Measurements from ENCODE around the gene THSD7B. TPM values are rescaled to one million over a fixed set of nuclear protein-coding genes. Genes with fewer than 3 reads are reported as not detected.

The THSD7B gene
- total RNA-seq, 1 donor = under 0.01 TPM

- no peaks in the 10 kb centered on the region for H3K4me1 ChIP-seq (ENCODE audit: insufficient read depth, low read length)
- H3K27ac ChIP-seq (ENCODE audit: low read depth, low read length) = no peak overlapping the region
- H4K20me1 ChIP-seq (ENCODE audit: insufficient read depth, low read length) = no peaks in the 10 kb centered on the region
- H3K79me2 ChIP-seq (ENCODE audit: insufficient read depth, low read length) = no peaks in the 10 kb centered on the region
- H3K27me3 ChIP-seq (ENCODE audit: insufficient read depth, low read length) = no peaks in the 10 kb centered on the region
- H2AFZ ChIP-seq (ENCODE audit: low read length) = no peak overlapping the region
- no peak for DNase-seq (ENCODE audit: insufficient read length, low spot score, missing footprints)
- TF ChIP-seq, protein P1, sequence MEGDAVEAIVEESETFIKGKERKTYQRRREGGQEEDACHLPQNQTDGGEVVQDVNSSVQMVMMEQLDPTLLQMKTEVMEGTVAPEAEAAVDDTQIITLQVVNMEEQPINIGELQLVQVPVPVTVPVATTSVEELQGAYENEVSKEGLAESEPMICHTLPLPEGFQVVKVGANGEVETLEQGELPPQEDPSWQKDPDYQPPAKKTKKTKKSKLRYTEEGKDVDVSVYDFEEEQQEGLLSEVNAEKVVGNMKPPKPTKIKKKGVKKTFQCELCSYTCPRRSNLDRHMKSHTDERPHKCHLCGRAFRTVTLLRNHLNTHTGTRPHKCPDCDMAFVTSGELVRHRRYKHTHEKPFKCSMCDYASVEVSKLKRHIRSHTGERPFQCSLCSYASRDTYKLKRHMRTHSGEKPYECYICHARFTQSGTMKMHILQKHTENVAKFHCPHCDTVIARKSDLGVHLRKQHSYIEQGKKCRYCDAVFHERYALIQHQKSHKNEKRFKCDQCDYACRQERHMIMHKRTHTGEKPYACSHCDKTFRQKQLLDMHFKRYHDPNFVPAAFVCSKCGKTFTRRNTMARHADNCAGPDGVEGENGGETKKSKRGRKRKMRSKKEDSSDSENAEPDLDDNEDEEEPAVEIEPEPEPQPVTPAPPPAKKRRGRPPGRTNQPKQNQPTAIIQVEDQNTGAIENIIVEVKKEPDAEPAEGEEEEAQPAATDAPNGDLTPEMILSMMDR (IDR thresholded peaks at IDR 0.05; ENCODE audit: extremely low read depth, low read depth, low read length) = no peak
- no peak overlapping the region for H3K4me3 ChIP-seq (ENCODE audit: insufficient read depth, low read length)
- no peaks in the 10 kb centered on the region for H3K36me3 ChIP-seq (ENCODE audit: insufficient read depth, low read length)
- H3K4me2 ChIP-seq (ENCODE audit: insufficient read depth, low read length) = no peak overlapping the region
- H3K9me3 ChIP-seq (ENCODE audit: low read depth, low read length) = no peaks in the 10 kb centered on the region
These were observed 342.6 kb downstream of the THSD7B start for GRCh38 chr2:137107904-137108303.

DNA sequence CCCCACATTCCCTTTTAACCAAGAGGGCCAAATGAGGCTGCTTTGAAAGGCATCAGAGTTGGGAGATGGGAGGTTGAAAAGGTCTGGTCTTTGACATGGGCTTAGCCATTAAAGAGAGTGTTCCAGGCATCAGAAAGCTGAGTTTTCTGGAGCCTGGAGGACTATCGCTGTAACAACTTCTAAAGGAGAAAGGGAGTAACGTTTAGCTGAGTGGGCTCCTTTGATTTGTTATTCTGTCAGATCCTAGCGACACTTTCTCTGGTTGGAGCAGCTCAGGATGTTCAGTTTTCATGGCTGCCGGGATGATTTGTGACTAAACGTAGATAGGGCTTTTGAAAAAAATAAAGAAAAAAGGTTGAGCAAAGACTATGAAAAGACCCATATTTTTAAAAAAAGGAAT, 346.6 kb downstream of the THSD7B start:
- Histone ChIP-seq H3K4me1 (ENCODE audit: insufficient read depth, low read length) (peaks cover 14% of the 10 kb centered on the region), H3K36me3 (ENCODE audit: insufficient read depth, low read length) (no peaks in the 10 kb centered on the region), H3K4me3 (ENCODE audit: insufficient read depth, low read length) (no peak overlapping the region), H3K9me3 (ENCODE audit: low read depth, low read length) (no peaks in the 10 kb centered on the region), H4K20me1 (ENCODE audit: insufficient read depth, low read length) (no peaks in the 10 kb centered on the region), H2AFZ (ENCODE audit: low read length) (no peak overlapping the region), H3K4me2 (ENCODE audit: insufficient read depth, low read length) (no peak overlapping the region), H3K79me2 (ENCODE audit: insufficient read depth, low read length) (no peaks in the 10 kb centered on the region), H3K27me3 (ENCODE audit: insufficient read depth, low read length) (no peaks in the 10 kb centered on the region), H3K27ac (ENCODE audit: low read depth, low read length) (no peak overlapping the region)
- TF ChIP-seq, protein P1 (IDR thresholded peaks at IDR 0.05; ENCODE audit: extremely low read depth, low read depth, low read length) = no peak
- no peak for DNase-seq (ENCODE audit: insufficient read length, low spot score, missing footprints)

GRCh38 chr2:137115081-137115794, 349.9 kb downstream of the THSD7B start:
- H3K27ac ChIP-seq (ENCODE audit: low read depth, low read length) = no peak overlapping the region
- H3K9me3 ChIP-seq (ENCODE audit: low read depth, low read length) = no peaks in the 10 kb centered on the region
- H3K79me2 ChIP-seq (ENCODE audit: insufficient read depth, low read length) = no peaks in the 10 kb centered on the region
- TF ChIP-seq, protein P1 (IDR thresholded peaks at IDR 0.05; ENCODE audit: extremely low read depth, low read depth, low read length) = no peak
- no peak for DNase-seq (ENCODE audit: insufficient read length, low spot score, missing footprints)
- H3K4me2 ChIP-seq (ENCODE audit: insufficient read depth, low read length) = no peak overlapping the region
- H3K36me3 ChIP-seq (ENCODE audit: insufficient read depth, low read length) = no peaks in the 10 kb centered on the region
- H2AFZ ChIP-seq (ENCODE audit: low read length) = peak overlapping the region; percentile 16
- no peaks in the 10 kb centered on the region for H3K27me3 ChIP-seq (ENCODE audit: insufficient read depth, low read length)
- no peaks in the 10 kb centered on the region for H4K20me1 ChIP-seq (ENCODE audit: insufficient read depth, low read length)
- H3K4me1 ChIP-seq (ENCODE audit: insufficient read depth, low read length) = peaks cover 25% of the 10 kb centered on the region
- no peak overlapping the region for H3K4me3 ChIP-seq (ENCODE audit: insufficient read depth, low read length)

GRCh38 chr2:137115795-137116089, 350.4 kb downstream of the THSD7B start:
- no peak overlapping the region for H3K27ac ChIP-seq (ENCODE audit: low read depth, low read length)
- H3K9me3 ChIP-seq (ENCODE audit: low read depth, low read length) = no peaks in the 10 kb centered on the region
- no peaks in the 10 kb centered on the region for H3K36me3 ChIP-seq (ENCODE audit: insufficient read depth, low read length)
- no peak overlapping the region for H3K4me2 ChIP-seq (ENCODE audit: insufficient read depth, low read length)
- H2AFZ ChIP-seq (ENCODE audit: low read length) = no peak overlapping the region
- TF ChIP-seq, protein P1 (IDR thresholded peaks at IDR 0.05; ENCODE audit: extremely low read depth, low read depth, low read length) = no peak
- no peaks in the 10 kb centered on the region for H3K79me2 ChIP-seq (ENCODE audit: insufficient read depth, low read length)
- no peaks in the 10 kb centered on the region for H4K20me1 ChIP-seq (ENCODE audit: insufficient read depth, low read length)
- H3K27me3 ChIP-seq (ENCODE audit: insufficient read depth, low read length) = no peaks in the 10 kb centered on the region
- H3K4me1 ChIP-seq (ENCODE audit: insufficient read depth, low read length) = peaks cover 25% of the 10 kb centered on the region
- DNase-seq (ENCODE audit: insufficient read length, low spot score, missing footprints) = peak; percentile 29
- H3K4me3 ChIP-seq (ENCODE audit: insufficient read depth, low read length) = no peak overlapping the region

Data from osteoblast (primary cell).